Stimulated activated CD8-positive, alpha-beta memory T cell treated with anti-CD3 and anti-CD28 coated beads, Interleukin-12 subunit alpha, Interleukin-12 subunit beta, amount 100 ng/mL, for 1 hour (primary cell): ENCODE results near the gene MED13.
"Not testable (repeated sequence)": the region's sequence is repeated elsewhere in the genome, so short reads cannot be mapped to it uniquely, and the experiment has no call there.

Experiments used
- DNase-seq: peaks from one replicate; pipeline ENCODE4 v3.0.0-alpha.2; 2020; ENCODE audit warnings: low read depth

Gene MED13

DNA sequence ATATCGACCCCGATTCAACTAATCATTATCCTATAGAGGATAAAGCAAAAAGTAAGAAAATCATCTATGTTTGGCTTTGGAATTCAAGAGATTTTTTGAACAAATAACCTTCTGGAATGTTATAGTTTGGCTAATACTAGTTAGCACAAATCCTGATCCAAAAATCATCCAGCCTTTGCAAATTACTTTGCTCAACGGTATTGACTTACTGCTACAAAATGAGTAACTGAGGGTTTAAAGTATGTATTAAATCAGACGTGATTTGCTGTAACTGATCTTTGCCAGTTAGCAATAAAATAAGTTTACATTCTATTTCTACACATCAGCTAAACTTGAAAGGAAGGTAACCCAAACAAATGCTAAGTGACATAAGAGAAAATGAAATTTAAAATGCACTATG is 6.5 kb downstream of the MED13 start:
- no peak for DNase-seq

DNA sequence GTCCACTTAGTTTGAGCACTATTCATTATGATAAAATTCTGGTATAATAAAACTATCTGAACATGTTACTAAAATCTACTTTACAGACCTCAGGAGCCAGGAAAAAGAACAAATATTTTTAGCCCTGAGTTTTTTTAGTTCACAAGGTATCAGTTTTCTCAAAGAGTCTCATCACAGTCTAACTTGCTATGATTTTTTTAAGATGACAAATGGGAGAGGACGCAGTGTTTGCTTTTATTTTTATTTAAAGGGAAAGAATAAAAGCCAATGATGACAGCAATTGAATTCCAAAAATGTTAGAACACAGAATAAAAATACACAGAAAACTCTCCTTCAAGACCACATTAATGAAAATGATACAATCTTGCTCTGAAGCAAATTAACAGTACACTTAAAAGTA is 7.4 kb downstream of the MED13 start:
- DNase-seq = no peak

DNA sequence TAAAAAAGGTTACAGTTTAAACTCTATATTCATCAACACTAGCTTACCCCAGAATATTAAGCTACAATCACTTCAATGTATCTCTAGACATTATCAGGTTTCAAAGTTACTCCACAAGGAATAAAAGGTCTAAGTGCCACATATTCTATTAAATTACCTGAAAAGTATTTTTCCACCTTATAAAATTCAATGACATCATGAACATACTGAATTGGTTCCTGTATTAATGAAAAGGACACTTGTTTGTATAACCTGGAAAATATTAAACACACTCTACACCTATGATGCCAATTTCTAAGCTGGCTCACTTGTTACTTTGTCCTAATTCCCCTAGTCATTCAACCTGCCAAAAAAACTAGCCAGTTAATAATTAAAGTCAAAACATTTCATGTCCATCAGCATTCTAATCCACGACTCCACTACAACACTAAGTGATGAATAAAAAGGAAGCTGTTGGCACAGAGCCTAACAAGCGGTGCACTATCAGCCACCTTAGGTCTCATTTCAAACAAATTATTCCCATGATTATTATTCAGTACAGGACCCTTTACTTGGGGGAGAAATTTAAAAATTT is 12.2 kb downstream of the MED13 start:
- DNase-seq = no peak

DNA sequence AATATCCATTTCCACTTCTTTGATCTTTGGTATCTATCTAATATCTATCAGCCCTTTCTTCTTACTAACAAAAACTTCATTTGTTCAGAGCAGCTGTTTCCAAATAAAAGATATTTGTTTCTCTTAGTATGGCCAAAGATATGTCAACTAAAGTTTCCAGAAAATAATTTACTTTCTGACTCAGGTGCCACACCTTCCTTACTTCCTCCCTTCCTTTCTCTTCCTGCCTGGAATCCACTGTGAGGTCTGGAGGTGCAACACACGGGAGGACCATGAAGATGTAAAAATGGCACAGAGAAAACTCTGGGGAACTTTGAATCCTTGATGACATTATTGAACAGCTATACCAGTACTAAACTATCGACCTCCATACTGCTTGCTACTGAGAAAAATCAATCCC is 14.0 kb downstream of the MED13 start:
- DNase-seq = no peak

DNA sequence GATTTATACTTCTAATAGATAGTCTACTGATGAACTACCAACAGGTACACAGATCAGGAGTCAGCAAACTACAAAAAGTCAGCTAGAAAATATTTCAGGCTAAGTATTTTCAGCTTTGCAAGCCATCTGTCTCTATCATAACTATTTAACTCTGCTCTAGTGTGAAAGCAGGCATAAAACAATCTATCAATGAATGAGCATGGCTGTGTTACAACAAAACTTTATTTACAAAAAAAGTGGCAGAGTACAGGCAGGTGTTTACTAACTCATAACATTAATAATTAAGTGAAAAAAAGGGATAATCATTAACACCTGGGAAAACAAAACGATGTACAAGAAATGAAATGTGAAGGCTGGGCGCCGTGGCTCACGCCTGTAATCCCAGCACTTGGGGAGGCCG is 15.8 kb downstream of the MED13 start:
- no peak for DNase-seq

DNA sequence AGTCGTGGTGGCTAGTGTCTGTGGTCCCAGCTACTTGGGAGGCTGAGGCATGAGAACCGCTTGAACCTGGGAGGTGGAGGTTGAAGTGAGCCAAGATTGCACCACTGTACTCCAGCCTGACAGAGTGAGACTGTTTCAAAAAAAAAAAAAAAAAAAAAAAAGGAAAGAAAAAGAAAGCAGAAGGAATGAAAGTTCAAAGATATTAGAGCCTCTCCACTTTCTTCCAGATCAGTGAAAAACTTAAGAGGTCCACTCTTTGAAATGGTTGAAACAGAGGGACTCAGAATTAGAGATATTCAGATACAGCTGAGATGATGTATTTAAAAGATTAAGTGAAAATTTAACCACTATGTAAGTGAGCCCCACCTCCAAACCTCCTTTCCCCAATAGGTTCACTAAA is 16.8 kb downstream of the MED13 start:
- DNase-seq = no peak

DNA sequence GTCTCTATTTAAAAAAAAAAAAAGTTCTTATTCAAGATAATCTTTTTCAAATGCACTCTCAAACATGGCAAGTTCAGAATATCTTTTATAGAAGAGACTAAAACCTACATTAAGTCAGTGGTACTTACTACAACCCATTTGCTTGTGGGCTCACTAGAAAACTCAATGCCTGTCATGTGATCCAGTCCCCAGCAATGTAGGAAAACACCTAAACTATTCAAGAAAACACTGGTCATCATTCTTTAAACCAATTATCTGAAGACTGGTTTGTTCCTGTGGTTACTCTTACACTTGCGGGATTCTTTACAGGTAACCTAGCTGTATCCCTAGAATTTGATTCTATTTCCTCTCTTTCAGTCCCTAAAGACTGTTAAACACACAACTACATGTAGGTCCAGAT is 19.6 kb downstream of the MED13 start:
- no peak for DNase-seq

DNA sequence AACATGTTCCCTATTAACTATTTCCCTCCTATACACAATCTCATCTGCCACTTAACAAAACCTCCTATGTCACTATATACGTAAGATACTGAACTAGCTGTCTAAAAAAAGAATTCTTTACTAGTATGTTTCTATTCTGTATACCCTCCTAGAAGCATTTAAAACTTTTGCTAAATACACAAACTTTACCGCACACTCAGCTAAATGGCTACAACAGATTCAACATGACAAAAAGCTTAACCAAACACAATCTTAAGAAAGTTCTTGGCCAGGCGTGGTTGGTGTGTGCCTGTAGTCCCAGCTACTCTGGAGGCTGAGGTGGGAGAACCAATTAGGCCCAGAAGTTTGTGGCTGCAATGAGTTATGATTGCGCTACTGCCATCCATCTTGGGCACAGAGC is 20.0 kb downstream of the MED13 start:
- no peak for DNase-seq

DNA sequence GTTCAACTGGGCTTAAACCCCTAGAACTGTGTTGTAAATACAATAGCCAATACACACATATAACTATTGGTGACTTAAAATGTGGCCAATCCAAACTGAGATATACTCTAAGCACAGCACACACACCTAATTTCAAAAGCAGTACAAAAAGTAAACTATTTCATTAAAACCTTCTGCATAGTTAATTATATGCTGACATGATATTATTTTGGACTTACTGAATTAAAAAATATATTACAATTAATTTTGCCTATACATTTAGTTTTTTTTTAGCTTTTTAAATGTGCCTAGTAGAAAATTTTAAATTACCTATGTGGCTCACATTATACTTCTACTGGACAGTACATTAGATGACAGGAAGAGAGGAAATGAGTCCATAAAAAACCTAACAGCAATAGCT is 21.5 kb downstream of the MED13 start:
- no peak for DNase-seq

DNA sequence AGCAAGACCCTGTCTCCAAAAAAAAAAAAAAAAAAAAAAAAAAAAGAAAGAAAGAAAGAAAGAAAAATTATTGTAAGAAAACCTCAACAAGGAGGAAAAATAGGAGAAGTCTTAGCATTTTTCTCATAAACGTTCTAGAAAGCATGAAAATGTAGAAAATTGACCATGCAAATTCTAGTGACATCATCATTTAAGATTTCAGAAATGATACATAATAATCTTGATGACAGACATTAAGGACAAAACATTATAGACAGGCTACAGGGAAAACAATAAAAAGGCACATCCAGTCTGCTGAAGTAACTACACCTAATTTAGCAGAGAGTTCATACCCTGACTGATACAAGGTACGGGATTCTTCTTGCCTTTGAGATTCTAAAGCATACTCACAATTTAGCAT is 21.9 kb downstream of the MED13 start:
- no peak for DNase-seq

DNA sequence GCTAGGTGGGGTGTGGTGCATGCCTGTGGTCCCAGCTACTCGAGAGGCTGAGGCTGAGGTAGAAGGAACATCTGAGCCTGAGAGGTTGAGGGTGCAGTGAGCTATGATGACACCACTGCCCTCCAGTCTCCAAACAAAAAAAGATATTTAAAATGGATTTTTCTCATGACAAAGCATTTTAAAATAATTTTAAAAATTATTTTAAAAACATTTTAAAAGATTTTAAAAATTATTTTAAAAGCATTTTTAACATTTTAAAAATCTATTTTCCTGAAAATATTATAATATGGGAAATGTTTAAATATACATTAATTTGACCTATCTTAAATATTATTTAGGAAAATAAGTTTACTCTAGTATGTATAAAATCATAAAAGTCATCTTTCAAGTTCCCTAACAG is 26.8 kb downstream of the MED13 start:
- no peak for DNase-seq

DNA sequence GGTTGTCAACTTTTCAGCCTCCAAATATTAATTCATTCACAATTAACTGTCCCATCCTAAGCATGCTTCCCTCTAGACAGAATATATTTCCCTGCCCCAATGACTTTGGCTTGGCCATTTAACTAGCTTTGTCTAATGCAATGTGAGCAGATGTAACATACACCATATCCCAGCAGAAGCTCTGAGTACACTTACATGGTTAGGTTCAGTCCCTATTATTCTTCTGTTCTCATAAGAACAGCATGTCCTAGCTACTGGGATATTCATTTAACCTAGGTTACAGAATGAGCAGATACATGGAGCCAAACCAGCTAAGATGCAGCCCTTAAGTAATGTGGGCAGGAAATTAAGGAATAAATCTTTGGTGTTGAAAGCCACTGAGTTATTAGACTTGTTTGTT is 31.8 kb downstream of the MED13 start:
- no peak for DNase-seq

DNA sequence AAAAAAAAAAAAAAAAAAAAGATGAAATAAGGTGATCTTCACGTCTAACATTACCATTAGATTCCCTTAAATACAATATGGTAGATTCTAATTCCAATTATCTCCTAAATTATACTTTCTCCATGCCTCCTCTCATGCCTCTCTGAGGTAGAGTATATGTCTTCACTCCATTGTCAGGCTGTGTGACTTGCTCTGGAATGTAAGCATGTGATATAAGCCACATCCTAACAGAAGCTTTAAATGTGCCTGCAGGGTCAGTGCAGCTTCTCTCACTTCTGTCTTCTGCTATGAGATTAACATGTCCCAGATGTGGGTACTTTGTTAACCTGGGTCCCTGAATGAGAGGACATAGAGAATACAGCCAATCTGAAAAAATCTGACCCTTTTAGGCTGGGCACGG is 32.6 kb downstream of the MED13 start:
- no peak for DNase-seq

DNA sequence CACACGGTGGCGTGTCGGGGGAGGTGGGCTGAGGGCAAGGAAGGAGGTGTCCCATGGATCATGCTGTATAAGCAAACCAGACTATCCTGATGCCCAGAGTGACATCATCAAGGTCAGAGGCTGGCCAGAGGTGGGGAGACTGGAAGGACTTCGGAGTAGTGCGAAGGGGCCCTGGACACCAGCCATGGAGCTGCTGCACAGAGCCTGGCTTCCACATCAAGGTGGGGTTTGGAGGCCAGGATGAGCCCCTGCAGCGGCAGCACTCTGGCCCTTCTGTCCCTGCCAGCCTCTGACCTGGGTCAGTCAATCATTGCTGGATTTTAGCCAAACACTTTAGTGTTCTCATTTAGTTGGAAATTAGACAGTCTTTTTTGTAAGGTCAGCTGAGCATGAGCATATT is 34.8 kb downstream of the MED13 start:
- no peak for DNase-seq

DNA sequence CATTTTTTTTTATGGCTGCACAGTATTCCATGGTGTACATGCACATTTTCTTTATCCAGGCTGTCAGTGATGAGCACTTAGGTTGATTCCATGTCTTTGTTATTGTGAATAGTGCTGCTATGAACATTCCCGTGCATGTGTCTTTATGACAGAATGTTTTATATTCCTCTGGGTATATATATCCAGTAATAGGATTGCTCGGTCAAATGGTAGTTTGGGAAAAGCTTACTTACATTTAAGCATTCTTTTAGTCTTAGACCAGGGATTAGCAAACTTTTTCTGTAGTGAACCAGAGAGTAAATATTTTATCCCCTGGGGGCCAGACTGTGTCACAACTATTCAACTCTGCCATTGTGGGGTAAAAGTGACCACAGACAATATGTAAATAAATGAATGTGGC is 40.2 kb downstream of the MED13 start:
- no peak for DNase-seq

DNA sequence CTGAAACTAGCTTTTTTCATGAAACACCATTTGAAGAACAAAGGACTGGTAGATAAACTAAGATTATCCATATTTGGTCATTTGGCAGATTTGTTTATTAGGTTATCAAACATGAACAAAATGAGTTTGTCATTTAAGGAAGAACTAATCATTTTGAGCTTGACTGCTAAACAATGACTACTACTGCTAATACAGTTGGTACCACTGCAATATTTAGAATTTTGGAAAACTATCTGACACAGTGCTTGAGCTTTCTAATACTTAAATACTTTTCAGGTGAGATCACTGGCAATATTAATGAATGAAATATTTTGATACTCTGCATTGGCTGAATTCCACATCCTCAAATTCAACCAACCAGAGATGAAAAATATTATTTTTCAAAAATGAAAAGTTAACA is 47.2 kb downstream of the MED13 start:
- no peak for DNase-seq

DNA sequence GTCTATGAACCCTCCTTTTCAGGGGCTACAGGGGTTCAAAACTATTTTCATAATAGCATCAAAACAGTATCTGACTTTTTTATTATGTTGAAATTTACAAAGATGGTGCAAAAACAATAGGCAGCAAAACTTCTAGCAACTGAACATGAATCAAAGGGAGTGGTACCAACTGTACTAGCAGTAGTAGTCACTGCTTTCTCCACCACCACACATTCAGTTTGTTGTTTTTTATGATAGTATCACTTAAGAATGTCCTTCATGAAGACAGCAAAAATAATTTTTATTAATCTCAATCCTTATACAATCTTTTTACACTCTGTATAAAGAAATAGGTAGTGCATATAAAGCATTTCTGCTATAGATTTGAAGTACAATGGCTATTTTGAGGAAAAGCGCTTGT is 47.6 kb downstream of the MED13 start:
- DNase-seq = no peak

DNA sequence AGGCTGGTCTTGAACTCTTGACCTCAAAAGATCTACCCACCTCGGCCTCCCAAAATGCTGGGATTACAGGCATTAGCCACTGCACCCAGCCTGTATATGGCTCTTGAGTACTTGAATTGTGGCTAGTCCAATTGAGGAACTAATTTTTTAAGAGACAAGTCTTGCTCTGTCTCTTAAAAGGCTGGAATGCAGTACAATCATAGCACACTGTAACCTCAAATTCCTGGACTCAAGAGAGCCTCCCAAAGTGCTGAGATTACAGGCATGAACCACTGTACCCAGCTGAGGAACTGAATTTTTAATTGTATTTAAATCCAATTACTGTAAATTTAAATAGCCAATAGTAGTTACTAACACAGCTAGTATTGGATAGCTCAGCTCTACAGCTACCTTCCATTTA is 50.6 kb downstream of the MED13 start:
- DNase-seq = no peak

DNA sequence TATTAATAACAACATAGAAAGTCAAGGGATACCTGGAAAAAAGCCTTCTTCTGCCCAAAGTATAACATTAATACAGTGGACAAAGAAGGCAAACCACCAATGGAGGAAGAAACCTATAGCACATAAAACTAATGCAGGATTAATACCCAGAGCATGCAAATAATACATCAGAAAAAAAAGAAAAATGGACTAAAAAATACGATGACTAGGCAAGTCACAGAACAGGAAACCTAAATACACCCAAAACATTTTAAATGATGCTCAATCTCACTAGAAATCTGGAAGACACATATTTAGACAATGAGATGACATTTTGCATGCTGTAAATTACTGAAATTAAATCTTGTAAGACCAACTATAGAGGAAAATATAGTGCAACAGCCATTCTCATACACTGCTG is 55.9 kb downstream of the MED13 start:
- no peak for DNase-seq

DNA sequence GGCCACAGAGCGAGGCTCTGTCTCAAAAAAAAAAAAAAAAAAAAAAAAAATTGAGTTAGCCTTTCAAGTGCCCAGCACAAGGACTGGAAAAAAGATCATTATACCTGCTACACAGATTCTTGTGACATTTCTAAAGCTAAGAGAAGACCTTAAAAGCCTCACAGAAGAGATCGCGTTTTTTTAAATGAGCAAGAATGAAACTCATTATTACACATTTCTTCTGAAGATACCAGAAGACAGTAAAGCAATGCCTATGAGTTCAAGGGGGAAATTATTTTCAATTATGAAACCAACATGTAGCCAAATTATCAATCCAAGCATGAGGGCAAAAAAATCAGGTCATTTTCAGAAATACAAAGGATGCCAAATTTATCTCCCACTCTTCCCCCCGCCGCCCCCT is 56.8 kb downstream of the MED13 start:
- no peak for DNase-seq

DNA sequence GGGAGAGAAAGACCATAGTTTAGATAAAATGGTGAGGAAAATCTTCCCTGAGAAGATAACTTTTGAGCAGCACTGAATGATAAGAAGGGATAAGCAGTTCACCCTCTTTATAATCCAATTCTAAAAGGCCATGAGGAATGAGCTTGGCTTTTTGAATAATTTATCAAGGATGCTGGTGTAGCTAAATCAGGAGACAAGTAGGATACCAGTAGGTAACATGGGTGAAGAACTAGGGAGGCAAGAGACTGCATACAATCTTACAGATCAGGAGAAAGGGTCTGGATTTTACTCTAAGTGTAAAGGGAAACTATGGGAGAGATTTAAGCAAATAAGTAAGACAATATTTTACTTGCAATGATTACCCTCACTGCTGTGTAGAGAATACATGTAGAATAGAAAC is 60.7 kb downstream of the MED13 start:
- DNase-seq = no peak

DNA sequence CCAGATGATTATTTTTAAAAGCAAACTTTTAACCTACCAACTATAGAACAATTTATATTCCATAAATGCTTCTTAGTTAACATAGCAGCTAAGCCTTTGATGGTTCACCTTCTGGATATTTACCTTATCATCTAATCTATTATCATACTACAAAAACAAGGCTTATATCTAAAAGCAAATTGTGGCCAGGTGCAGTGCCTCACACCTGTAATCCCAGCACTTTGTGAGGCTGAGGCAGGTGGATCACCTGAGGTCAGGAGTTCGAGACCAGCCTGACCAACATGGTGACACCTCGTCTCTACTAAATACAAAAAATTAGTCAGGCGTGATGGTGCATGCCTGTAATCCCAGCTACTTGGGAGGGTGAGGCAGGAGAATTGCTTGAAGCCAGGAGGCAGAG is 61.9 kb downstream of the MED13 start:
- DNase-seq = not testable (repeated sequence)

DNA sequence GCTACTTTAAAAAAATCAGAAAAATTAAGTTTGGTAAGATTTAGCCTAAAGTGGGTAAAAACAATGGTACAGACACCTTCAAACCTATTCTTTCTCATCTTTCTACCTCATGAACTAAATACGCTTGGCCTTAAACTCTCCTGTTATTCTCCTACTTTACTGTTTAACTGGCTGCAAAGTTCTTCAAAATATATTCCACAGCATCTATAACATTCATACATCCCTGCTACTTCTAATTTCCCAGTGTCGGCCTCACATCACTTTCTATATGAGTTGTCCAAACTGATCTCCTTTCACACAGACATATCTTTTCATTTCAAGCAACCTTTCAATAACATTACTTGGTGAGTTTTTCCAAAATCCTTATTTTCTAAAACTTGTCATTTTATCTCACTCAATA is 64.0 kb downstream of the MED13 start:
- DNase-seq = no peak

DNA sequence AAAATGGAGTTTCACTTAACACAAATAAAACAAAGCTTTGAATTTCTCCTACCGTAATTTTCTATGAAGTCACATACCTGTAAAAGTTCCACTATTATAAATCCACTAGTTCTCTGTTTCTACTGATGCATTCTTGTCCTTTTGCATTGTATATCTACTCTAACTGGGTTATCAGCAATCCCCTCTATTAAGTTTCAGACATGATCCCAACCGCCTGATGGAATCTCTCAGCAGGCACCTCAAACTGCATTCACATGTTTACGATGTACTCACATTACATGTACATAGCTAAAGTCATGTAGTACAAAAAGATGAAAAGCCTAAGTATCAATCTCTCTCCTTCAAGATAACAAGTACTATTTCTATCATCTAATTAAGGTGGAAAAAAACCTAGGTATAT is 64.9 kb downstream of the MED13 start:
- no peak for DNase-seq

DNA sequence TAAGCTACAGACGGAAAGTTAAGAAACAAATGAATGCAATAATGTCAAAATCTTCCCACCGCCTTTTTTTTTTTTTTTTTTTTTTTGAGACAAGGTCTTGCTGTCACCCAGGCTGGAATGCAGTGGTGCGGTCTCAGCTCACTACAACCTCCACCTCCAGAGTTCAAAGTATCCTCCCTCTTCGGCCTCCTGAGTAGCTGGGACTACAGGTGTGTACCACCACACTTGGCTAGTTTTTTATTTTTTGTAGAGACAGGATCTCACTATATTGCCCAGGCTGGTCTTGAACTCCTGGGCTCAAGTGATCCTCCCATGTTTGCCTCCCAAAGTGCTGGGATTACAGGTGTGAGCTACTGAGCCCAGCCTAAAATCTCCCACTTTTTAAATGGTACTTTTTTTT is 66.5 kb downstream of the MED13 start:
- not testable (repeated sequence) for DNase-seq
